Hepatocyte (in vitro differentiated cells): ENCODE measurements around the gene S100PBP. TPM values are rescaled to one million over a fixed set of nuclear protein-coding genes. Genes with fewer than 3 reads are reported as not detected.

ENCODE experiments used
- DNase-seq: peaks from one replicate; pipeline ENCODE4 v3.0.0-alpha.2; 2016; ENCODE audit warnings: low spot score
- H2AFZ ChIP-seq: fragments of 200-600 bp; sonication (generic); 2 replicates; pipeline ENCODE4 v1.6.0; 2016; ENCODE audit warnings: antibody characterized with exemption, mild to moderate bottlenecking
- H3K27ac ChIP-seq: fragments of 200-600 bp; sonication (generic); 2 replicates; pipeline ENCODE4 v1.5.1; 2016; ENCODE audit warnings: mild to moderate bottlenecking
- H3K27me3 ChIP-seq: fragments of 200-600 bp; sonication (generic); 2 replicates; pipeline ENCODE4 v1.6.1; 2016
- H3K36me3 ChIP-seq: fragments of 200-600 bp; sonication (generic); replicated peaks from 2 replicates; pipeline ENCODE4 v1.5.1; 2016; ENCODE audit warnings: low read depth; ENCODE audit not compliant: insufficient read depth
- H3K4me1 ChIP-seq: fragments of 200-600 bp; sonication (generic); 2 replicates; pipeline ENCODE4 v1.5.1; 2016; ENCODE audit warnings: mild to moderate bottlenecking, moderate library complexity; ENCODE audit not compliant: insufficient read depth
- H3K4me2 ChIP-seq: fragments of 200-600 bp; sonication (generic); 2 replicates; pipeline ENCODE4 v1.6.0; 2016
- H3K4me3 ChIP-seq: fragments of 200-600 bp; sonication (generic); 2 replicates; pipeline ENCODE4 v1.5.1; 2016; ENCODE audit warnings: mild to moderate bottlenecking
- H3K79me2 ChIP-seq: fragments of 200-600 bp; sonication (generic); 2 replicates; pipeline ENCODE4 v1.6.0; 2017; ENCODE audit warnings: mild to moderate bottlenecking
- H3K9me2 ChIP-seq: fragments of 200-600 bp; sonication (generic); replicated peaks from 2 replicates; pipeline ENCODE4 v1.6.0; 2017; ENCODE audit warnings: mild to moderate bottlenecking; ENCODE audit not compliant: insufficient read depth
- H3K9me3 ChIP-seq: fragments of 200-600 bp; sonication (generic); 2 replicates; pipeline ENCODE4 v1.5.1; 2016; ENCODE audit warnings: low read depth, mild to moderate bottlenecking
- H4K20me1 ChIP-seq: fragments of 200-600 bp; sonication (generic); 2 replicates; pipeline ENCODE4 v1.6.0; 2016; ENCODE audit warnings: mild to moderate bottlenecking; ENCODE audit not compliant: insufficient read depth, poor library complexity, severe bottlenecking
- CTCF ChIP-seq: fragments of 200-600 bp; sonication (generic); IDR thresholded peaks from 2 replicates; pipeline ENCODE4 v1.5.1; 2016; ENCODE audit warnings: antibody characterized with exemption, mild to moderate bottlenecking; ENCODE audit not compliant: poor library complexity
- EZH2 ChIP-seq: fragments of 200-600 bp; sonication (generic); IDR thresholded peaks from 2 replicates; pipeline ENCODE4 v1.6.1; 2016; ENCODE audit warnings: antibody characterized with exemption, mild to moderate bottlenecking, borderline replicate concordance
- EZH2phosphoT487 ChIP-seq: fragments of 200-600 bp; sonication (generic); IDR thresholded peaks from one replicate; pipeline ENCODE4 v1.6.1; 2018; ENCODE audit warnings: antibody characterized with exemption, mild to moderate bottlenecking, low read depth, moderate library complexity; ENCODE audit not compliant: unreplicated experiment, severe bottlenecking
- WGBS: methylation state at CpG from one replicate; pipeline ENCODE4 v1.1.6; 2016; ENCODE audit warnings: low lambda C conversion rate; ENCODE audit errors: missing lambda C conversion rate; 5-methylcytosine and 5-hydroxymethylcytosine counted together
- polyA plus RNA-seq: library from polyadenylated mRNA; unstranded; fragments of >200 nt; fragmentation: Nextera tagmentation; extraction: Ambion mirVana; gene quantifications from 2 replicates; pipeline ENCODE4 v1.2.1, GENCODE V29; 2016
- total RNA-seq: library from RNA; depleted of rRNA; stranded (reverse); fragments of >200 nt; gene quantifications from 2 replicates; pipeline ENCODE4 v1.2.3, GENCODE V29; 2014

The S100PBP gene
- total and polyA plus RNA-seq, 2 experiments from 2014 or later = 10.7 to 41.5 TPM

GRCh38 chr1:32895325-32896215 is 78.1 kb downstream of the S100PBP start:
- Histone ChIP-seq H3K36me3 (no peaks in the 10 kb centered on the region), H3K27ac (no peak overlapping the region), H3K4me3 (no peak overlapping the region), H3K9me3 (no peaks in the 10 kb centered on the region), H3K9me2 (no peaks in the 10 kb centered on the region), H2AFZ (no peak overlapping the region), H4K20me1 (no peaks in the 10 kb centered on the region), H3K79me2 (no peaks in the 10 kb centered on the region), H3K4me1 (peaks cover 8% of the 10 kb centered on the region), H3K4me2 (no peak overlapping the region), H3K27me3 (peaks cover 15% of the 10 kb centered on the region)
- TF ChIP-seq CTCF (no peak), EZH2 (no peak), EZH2phosphoT487 (no peak)
- WGBS = 88% methylated on average over 24 of the region's 26 CpGs
- DNase-seq = no peak

- TF ChIP-seq EZH2 = no peak
- TF ChIP-seq EZH2phosphoT487 = no peak
- no peak for TF ChIP-seq CTCF
- no peaks in the 10 kb centered on the region for H3K36me3 ChIP-seq
- no peaks in the 10 kb centered on the region for H3K79me2 ChIP-seq
- peaks cover 6% of the 10 kb centered on the region for H3K27me3 ChIP-seq
- H3K4me2 ChIP-seq = no peak overlapping the region
- H4K20me1 ChIP-seq = no peaks in the 10 kb centered on the region
- H3K4me3 ChIP-seq = no peak overlapping the region
- no peak overlapping the region for H3K27ac ChIP-seq
- H3K4me1 ChIP-seq = peaks cover 8% of the 10 kb centered on the region
- no peaks in the 10 kb centered on the region for H3K9me3 ChIP-seq
- DNase-seq = no peak
- no peak overlapping the region for H2AFZ ChIP-seq
- 84% methylated on average over 5 of the region's 5 CpGs for WGBS
- H3K9me2 ChIP-seq = no peaks in the 10 kb centered on the region
Observed at GRCh38 chr1:32896451-32896850, 79.0 kb downstream of the S100PBP start.

- H3K4me3 ChIP-seq = no peak overlapping the region
- peaks cover 12% of the 10 kb centered on the region for H3K4me1 ChIP-seq
- no peak for DNase-seq
- H3K27ac ChIP-seq = no peak overlapping the region
- H4K20me1 ChIP-seq = no peaks in the 10 kb centered on the region
- no peak overlapping the region for H2AFZ ChIP-seq
- TF ChIP-seq CTCF (no peak), EZH2 (no peak), EZH2phosphoT487 (no peak)
- H3K27me3 ChIP-seq = no peaks in the 10 kb centered on the region
- H3K9me3 ChIP-seq = no peaks in the 10 kb centered on the region
- H3K36me3 ChIP-seq = no peaks in the 10 kb centered on the region
- H3K79me2 ChIP-seq = no peaks in the 10 kb centered on the region
- no peak overlapping the region for H3K4me2 ChIP-seq
- WGBS = 71% methylated on average over 11 of the region's 11 CpGs
- no peaks in the 10 kb centered on the region for H3K9me2 ChIP-seq
Observed at GRCh38 chr1:32897082-32898049, 79.9 kb downstream of the S100PBP start.
